ENCODE measurements around the gene AURKAIP1.

Gene AURKAIP1

DNA sequence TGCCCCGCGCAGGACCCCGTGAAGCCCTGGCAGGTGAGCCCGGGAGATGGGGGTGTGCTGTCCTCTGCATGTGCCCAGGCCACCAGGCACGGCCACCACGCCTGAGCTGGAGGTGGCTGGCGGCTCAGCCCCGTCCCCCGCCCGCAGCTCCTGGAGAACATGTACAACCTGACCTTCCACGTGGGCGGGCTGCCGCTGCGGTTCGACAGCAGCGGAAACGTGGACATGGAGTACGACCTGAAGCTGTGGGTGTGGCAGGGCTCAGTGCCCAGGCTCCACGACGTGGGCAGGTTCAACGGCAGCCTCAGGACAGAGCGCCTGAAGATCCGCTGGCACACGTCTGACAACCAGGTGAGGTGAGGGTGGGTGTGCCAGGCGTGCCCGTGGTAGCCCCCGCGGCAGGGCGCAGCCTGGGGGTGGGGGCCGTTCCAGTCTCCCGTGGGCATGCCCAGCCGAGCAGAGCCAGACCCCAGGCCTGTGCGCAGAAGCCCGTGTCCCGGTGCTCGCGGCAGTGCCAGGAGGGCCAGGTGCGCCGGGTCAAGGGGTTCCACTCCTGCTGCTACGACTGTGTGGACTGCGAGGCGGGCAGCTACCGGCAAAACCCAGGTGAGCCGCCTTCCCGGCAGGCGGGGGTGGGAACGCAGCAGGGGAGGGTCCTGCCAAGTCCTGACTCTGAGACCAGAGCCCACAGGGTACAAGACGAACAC is 42.1 kb downstream of the AURKAIP1 start:
- Histone ChIP-seq H2AFZ (ENCODE audit: low read depth, low read length) (no peak overlapping the region), H3K27me3 (ENCODE audit: low read depth, low read length) (no peaks in the 10 kb centered on the region), H3K79me2 (ENCODE audit: low read length) (no peaks in the 10 kb centered on the region), H3K9me3 (ENCODE audit: insufficient read depth, low read length) (no peaks in the 10 kb centered on the region), H3K4me2 (ENCODE audit: low read length) (no peak overlapping the region), H3K27ac (ENCODE audit: low read length) (no peak overlapping the region), H3K4me3 (ENCODE audit: low read length) (no peak overlapping the region), H3K4me1 (ENCODE audit: low read length) (no peaks in the 10 kb centered on the region), H3K9ac (ENCODE audit: low read length) (no peak overlapping the region), H3K36me3 (replicated peaks; ENCODE audit: low read depth, low read length) (peaks cover 4% of the 10 kb centered on the region), H4K20me1 (ENCODE audit: insufficient read depth, low read length) (no peaks in the 10 kb centered on the region)
- TF ChIP-seq EZH2phosphoT487 (IDR thresholded peaks at IDR 0.05; ENCODE audit: low read depth) = no peak
- TF ChIP-seq CTCF (IDR thresholded peaks at IDR 0.05; ENCODE audit: low read depth, low read length) = no peak

DNA sequence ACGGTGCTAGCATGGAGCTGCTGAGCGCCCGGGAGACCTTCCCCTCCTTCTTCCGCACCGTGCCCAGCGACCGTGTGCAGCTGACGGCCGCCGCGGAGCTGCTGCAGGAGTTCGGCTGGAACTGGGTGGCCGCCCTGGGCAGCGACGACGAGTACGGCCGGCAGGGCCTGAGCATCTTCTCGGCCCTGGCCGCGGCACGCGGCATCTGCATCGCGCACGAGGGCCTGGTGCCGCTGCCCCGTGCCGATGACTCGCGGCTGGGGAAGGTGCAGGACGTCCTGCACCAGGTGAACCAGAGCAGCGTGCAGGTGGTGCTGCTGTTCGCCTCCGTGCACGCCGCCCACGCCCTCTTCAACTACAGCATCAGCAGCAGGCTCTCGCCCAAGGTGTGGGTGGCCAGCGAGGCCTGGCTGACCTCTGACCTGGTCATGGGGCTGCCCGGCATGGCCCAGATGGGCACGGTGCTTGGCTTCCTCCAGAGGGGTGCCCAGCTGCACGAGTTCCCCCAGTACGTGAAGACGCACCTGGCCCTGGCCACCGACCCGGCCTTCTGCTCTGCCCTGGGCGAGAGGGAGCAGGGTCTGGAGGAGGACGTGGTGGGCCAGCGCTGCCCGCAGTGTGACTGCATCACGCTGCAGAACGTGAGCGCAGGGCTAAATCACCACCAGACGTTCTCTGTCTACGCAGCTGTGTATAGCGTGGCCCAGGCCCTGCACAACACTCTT is 42.8 kb downstream of the AURKAIP1 start:
- no peaks in the 10 kb centered on the region for H3K9me3 ChIP-seq (ENCODE audit: insufficient read depth, low read length)
- TF ChIP-seq EZH2phosphoT487 (IDR thresholded peaks at IDR 0.05; ENCODE audit: low read depth) = no peak
- no peak for TF ChIP-seq CTCF (IDR thresholded peaks at IDR 0.05; ENCODE audit: low read depth, low read length)
- H3K27me3 ChIP-seq (ENCODE audit: low read depth, low read length) = no peaks in the 10 kb centered on the region
- no peaks in the 10 kb centered on the region for H3K79me2 ChIP-seq (ENCODE audit: low read length)
- H3K36me3 ChIP-seq (replicated peaks; ENCODE audit: low read depth, low read length) = peaks cover 4% of the 10 kb centered on the region
- no peaks in the 10 kb centered on the region for H3K4me1 ChIP-seq (ENCODE audit: low read length)
- no peak overlapping the region for H3K4me3 ChIP-seq (ENCODE audit: low read length)
- H3K9ac ChIP-seq (ENCODE audit: low read length) = no peak overlapping the region
- no peaks in the 10 kb centered on the region for H4K20me1 ChIP-seq (ENCODE audit: insufficient read depth, low read length)
- no peak overlapping the region for H3K27ac ChIP-seq (ENCODE audit: low read length)
- H2AFZ ChIP-seq (ENCODE audit: low read depth, low read length) = no peak overlapping the region
- H3K4me2 ChIP-seq (ENCODE audit: low read length) = no peak overlapping the region

- TF ChIP-seq CTCF (IDR thresholded peaks at IDR 0.05; ENCODE audit: low read depth, low read length) = no peak
- TF ChIP-seq EZH2phosphoT487 (IDR thresholded peaks at IDR 0.05; ENCODE audit: low read depth) = no peak
- Histone ChIP-seq H3K9me3 (ENCODE audit: insufficient read depth, low read length) (no peaks in the 10 kb centered on the region), H3K27ac (ENCODE audit: low read length) (no peak within 1 kb of the TSS), H3K4me1 (ENCODE audit: low read length) (no peaks in the 10 kb centered on the region), H3K79me2 (ENCODE audit: low read length) (no peaks in the 10 kb centered on the region), H4K20me1 (ENCODE audit: insufficient read depth, low read length) (0 out of 2 replicates have a peak, but pooled peaks cover under 1% of the 10 kb centered on the region), H2AFZ (ENCODE audit: low read depth, low read length) (no peak within 1 kb of the TSS), H3K9ac (ENCODE audit: low read length) (no peak within 1 kb of the TSS), H3K36me3 (replicated peaks; ENCODE audit: low read depth, low read length) (peaks cover 4% of the 10 kb centered on the region), H3K4me3 (ENCODE audit: low read length) (no peak within 1 kb of the TSS), H3K4me2 (ENCODE audit: low read length) (no peak within 1 kb of the TSS), H3K27me3 (ENCODE audit: low read depth, low read length) (no peaks in the 10 kb centered on the region)
These were observed 43.7 kb downstream of the AURKAIP1 start, which contains the start of gene TAS1R3 for GRCh38 chr1:1331068-1331965. TAS1R3 (plus strand) TSS chr1:1331280; CDS start chr1:1331346, 66 bp downstream.

Measured in OCI-LY3 (cell line).